ENCODE data around the gene TPO. TPM values are rescaled to one million over a fixed set of nuclear protein-coding genes. Genes with fewer than 3 reads are reported as not detected.

TPO gene
- total and polyA plus RNA-seq, 4 donors = not detected

DNA sequence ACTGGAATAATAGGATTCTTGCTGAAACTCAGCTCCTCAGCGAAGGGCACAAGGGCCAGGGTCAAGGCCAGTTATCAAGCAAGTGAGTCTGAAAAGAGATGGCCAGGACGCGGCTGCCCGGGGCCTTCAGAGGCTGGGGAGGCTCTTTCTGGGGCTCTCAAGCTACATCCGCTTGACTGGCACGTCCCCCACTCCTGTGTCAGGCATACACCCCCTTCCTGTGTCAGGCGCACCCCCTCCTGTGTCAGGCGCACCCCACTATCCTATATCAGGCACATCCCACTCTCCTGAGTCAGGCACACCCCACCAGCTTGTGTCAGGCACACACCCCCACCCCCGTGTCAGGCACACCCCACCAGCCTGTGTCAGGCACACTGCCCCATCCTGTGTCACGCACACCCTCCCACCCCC, 91.8 kb downstream of the TPO start (continued):
- TF ChIP-seq, protein P1, sequence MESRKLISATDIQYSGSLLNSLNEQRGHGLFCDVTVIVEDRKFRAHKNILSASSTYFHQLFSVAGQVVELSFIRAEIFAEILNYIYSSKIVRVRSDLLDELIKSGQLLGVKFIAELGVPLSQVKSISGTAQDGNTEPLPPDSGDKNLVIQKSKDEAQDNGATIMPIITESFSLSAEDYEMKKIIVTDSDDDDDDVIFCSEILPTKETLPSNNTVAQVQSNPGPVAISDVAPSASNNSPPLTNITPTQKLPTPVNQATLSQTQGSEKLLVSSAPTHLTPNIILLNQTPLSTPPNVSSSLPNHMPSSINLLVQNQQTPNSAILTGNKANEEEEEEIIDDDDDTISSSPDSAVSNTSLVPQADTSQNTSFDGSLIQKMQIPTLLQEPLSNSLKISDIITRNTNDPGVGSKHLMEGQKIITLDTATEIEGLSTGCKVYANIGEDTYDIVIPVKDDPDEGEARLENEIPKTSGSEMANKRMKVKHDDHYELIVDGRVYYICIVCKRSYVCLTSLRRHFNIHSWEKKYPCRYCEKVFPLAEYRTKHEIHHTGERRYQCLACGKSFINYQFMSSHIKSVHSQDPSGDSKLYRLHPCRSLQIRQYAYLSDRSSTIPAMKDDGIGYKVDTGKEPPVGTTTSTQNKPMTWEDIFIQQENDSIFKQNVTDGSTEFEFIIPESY (IDR thresholded peaks at IDR 0.05) = no peak
- TF ChIP-seq GABPA (IDR thresholded peaks at IDR 0.05 in 1 of 2, conservative IDR thresholded peaks at IDR 0.05 in 1 of 2) (no peak), FOXA2 (IDR thresholded peaks at IDR 0.05) (no peak), RXRA (IDR thresholded peaks at IDR 0.05) (no peak), EGR1 (IDR thresholded peaks at IDR 0.05; ENCODE audit: low read depth in 2 of 2) (no peak), HNF4A (conservative IDR thresholded peaks at IDR 0.05) (no peak), YY1 (IDR thresholded peaks at IDR 0.05) (no peak)
- TF ChIP-seq, protein P2, sequence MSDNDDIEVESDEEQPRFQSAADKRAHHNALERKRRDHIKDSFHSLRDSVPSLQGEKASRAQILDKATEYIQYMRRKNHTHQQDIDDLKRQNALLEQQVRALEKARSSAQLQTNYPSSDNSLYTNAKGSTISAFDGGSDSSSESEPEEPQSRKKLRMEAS (IDR thresholded peaks at IDR 0.05) = no peak

DNA sequence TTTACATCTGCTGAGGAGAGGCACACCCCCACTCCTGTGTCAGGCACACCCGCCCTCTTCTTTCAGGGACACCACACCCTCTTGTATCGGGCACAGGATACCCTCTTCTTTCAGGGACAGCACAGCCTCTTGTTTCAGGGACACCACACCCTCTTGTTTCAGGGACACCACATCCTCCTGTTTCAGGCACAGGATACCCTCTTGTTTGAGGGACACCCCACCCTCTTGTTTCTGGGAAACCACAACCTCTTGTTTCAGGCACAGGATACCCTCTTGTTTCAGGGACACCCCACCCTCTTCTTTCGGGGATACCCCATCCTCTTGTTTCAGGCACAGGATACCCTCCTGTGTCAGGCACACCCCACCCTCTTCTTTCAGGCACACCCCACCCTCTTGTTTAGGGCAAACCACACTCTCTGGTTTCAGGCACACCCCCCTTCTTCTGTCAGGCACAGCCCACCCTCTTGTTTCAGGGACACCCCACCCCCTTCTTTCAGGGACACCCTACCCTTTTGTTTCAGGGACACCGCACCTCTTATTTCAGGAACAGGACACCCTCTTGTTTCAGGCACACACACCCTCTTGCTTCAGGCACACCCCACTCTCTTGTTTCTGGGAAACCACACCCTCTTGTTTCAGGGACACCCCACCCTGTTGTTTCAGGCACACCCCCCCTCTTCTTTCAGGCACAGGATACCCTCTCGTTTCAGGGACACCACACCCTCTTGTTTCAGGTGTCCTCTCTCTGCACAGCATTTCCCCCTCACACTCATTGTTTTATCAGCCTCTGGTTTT, 96.2 kb downstream of the TPO start:
- TF ChIP-seq GABPA (IDR thresholded peaks at IDR 0.05 in 1 of 2, conservative IDR thresholded peaks at IDR 0.05 in 1 of 2) (no peak), EGR1 (IDR thresholded peaks at IDR 0.05; ENCODE audit: low read depth in 2 of 2) (no peak), NR2F2 (IDR thresholded peaks at IDR 0.05) (no peak), SP1 (IDR thresholded peaks at IDR 0.05) (no peak), HNF4A (conservative IDR thresholded peaks at IDR 0.05) (no peak), YY1 (IDR thresholded peaks at IDR 0.05) (no peak), FOXA1 (IDR thresholded peaks at IDR 0.05) (no peak)
- Histone ChIP-seq H3K27me3 (ENCODE audit: control insufficient read depth in 4 of 4, insufficient read depth in 4 of 4, low read length in 3 of 4) (peaks cover 0 to 2% (median 0%) of the 10 kb centered on the region in 4 donors), H3K4me3 (ENCODE audit: low read depth in 1 of 3, low read length in 3 of 3) (no peak overlapping the region), H3K27ac (ENCODE audit: low read depth in 1 of 2, low read length in 2 of 2) (no peak overlapping the region), H3K4me1 (ENCODE audit: control insufficient read depth in 4 of 4, insufficient read depth in 4 of 4, low read length in 3 of 4) (no peaks in the 10 kb centered on the region), H3K9me3 (ENCODE audit: control insufficient read depth in 4 of 4, low read length in 3 of 4) (no peaks in the 10 kb centered on the region), H3K9ac (ENCODE audit: low read depth in 1 of 2, low read length in 2 of 2) (no peak overlapping the region), H3K36me3 (ENCODE audit: control insufficient read depth in 4 of 4, insufficient read depth in 3 of 4, low read depth in 1 of 4, low read length in 3 of 4) (no peaks in the 10 kb centered on the region)
- WGBS = 56% methylated on average over 5 of the region's 5 CpGs
- DNase-seq (ENCODE audit: low spot score) = no peak

DNA sequence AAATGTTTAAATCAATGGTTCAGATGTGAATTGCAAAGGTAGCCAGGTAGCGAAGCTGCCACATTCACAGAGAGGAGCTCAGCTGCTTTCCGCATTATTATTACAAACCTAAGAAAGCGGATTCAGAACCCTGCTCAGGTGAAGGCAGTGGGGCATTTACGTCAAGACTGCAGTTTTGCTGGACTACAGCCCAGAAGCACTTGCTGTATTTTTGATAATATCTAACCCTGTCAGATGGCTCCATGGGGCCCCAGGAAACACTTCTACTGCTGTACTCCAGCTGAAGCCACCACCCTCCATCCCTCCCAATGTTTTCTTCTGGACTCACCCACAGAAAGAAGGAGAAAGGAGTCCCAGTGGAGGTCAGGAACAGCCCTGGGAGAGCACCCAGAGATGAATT, 96.9 kb downstream of the TPO start:
- TF ChIP-seq FOXA2 (IDR thresholded peaks at IDR 0.05) = no peak
- TF ChIP-seq HNF4G (IDR thresholded peaks at IDR 0.05) = no peak
- no peak for TF ChIP-seq GABPA (IDR thresholded peaks at IDR 0.05 in 1 of 2, conservative IDR thresholded peaks at IDR 0.05 in 1 of 2)
- TF ChIP-seq, protein P3, sequence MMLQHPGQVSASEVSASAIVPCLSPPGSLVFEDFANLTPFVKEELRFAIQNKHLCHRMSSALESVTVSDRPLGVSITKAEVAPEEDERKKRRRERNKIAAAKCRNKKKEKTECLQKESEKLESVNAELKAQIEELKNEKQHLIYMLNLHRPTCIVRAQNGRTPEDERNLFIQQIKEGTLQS (IDR thresholded peaks at IDR 0.05) = no peak
- TF ChIP-seq, protein P4, sequence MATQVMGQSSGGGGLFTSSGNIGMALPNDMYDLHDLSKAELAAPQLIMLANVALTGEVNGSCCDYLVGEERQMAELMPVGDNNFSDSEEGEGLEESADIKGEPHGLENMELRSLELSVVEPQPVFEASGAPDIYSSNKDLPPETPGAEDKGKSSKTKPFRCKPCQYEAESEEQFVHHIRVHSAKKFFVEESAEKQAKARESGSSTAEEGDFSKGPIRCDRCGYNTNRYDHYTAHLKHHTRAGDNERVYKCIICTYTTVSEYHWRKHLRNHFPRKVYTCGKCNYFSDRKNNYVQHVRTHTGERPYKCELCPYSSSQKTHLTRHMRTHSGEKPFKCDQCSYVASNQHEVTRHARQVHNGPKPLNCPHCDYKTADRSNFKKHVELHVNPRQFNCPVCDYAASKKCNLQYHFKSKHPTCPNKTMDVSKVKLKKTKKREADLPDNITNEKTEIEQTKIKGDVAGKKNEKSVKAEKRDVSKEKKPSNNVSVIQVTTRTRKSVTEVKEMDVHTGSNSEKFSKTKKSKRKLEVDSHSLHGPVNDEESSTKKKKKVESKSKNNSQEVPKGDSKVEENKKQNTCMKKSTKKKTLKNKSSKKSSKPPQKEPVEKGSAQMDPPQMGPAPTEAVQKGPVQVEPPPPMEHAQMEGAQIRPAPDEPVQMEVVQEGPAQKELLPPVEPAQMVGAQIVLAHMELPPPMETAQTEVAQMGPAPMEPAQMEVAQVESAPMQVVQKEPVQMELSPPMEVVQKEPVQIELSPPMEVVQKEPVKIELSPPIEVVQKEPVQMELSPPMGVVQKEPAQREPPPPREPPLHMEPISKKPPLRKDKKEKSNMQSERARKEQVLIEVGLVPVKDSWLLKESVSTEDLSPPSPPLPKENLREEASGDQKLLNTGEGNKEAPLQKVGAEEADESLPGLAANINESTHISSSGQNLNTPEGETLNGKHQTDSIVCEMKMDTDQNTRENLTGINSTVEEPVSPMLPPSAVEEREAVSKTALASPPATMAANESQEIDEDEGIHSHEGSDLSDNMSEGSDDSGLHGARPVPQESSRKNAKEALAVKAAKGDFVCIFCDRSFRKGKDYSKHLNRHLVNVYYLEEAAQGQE (IDR thresholded peaks at IDR 0.05) = no peak
- TF ChIP-seq NR2F2 (IDR thresholded peaks at IDR 0.05) = no peak
- TF ChIP-seq, protein P5, sequence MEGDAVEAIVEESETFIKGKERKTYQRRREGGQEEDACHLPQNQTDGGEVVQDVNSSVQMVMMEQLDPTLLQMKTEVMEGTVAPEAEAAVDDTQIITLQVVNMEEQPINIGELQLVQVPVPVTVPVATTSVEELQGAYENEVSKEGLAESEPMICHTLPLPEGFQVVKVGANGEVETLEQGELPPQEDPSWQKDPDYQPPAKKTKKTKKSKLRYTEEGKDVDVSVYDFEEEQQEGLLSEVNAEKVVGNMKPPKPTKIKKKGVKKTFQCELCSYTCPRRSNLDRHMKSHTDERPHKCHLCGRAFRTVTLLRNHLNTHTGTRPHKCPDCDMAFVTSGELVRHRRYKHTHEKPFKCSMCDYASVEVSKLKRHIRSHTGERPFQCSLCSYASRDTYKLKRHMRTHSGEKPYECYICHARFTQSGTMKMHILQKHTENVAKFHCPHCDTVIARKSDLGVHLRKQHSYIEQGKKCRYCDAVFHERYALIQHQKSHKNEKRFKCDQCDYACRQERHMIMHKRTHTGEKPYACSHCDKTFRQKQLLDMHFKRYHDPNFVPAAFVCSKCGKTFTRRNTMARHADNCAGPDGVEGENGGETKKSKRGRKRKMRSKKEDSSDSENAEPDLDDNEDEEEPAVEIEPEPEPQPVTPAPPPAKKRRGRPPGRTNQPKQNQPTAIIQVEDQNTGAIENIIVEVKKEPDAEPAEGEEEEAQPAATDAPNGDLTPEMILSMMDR (IDR thresholded peaks at IDR 0.05; ENCODE audit: low read depth, low read length, missing input control) = no peak
- no peak for TF ChIP-seq EGR1 (IDR thresholded peaks at IDR 0.05; ENCODE audit: low read depth in 2 of 2)
- no peak for TF ChIP-seq FOXA1 (IDR thresholded peaks at IDR 0.05)
- TF ChIP-seq TAF1 (conservative IDR thresholded peaks at IDR 0.05) = no peak
- no peak for TF ChIP-seq RXRA (IDR thresholded peaks at IDR 0.05)
- Histone ChIP-seq H3K4me3 (ENCODE audit: low read depth in 1 of 3, low read length in 3 of 3) (no peak overlapping the region), H3K4me1 (ENCODE audit: control insufficient read depth in 4 of 4, insufficient read depth in 4 of 4, low read length in 3 of 4) (no peaks in the 10 kb centered on the region), H3K27ac (ENCODE audit: low read depth in 1 of 2, low read length in 2 of 2) (no peak overlapping the region), H3K9ac (ENCODE audit: low read depth in 1 of 2, low read length in 2 of 2) (no peak overlapping the region), H3K9me3 (ENCODE audit: control insufficient read depth in 4 of 4, low read length in 3 of 4) (no peaks in the 10 kb centered on the region), H3K27me3 (ENCODE audit: control insufficient read depth in 4 of 4, insufficient read depth in 4 of 4, low read length in 3 of 4) (peaks cover 0 to 2% (median 0%) of the 10 kb centered on the region in 4 donors), H3K36me3 (ENCODE audit: control insufficient read depth in 4 of 4, insufficient read depth in 3 of 4, low read depth in 1 of 4, low read length in 3 of 4) (no peaks in the 10 kb centered on the region)
- WGBS = 69% methylated on average over 4 of the region's 4 CpGs
- no peak for DNase-seq (ENCODE audit: low spot score)

Data from liver (tissue), 9 donors.